ENCODE data around the gene STC2.

Gene STC2

GRCh38 chr5:173311818-173312585 is 16.2 kb downstream of the STC2 start:
- DNase-seq = no peak

GRCh38 chr5:173310861-173311785 is 17.1 kb downstream of the STC2 start:
- no peak for DNase-seq

GRCh38 chr5:173310218-173310769 is 17.9 kb downstream of the STC2 start:
- DNase-seq = no peak

GRCh38 chr5:173309731-173310130 is 18.5 kb downstream of the STC2 start:
- DNase-seq = no peak

GRCh38 chr5:173308226-173308625 is 20.0 kb downstream of the STC2 start:
- no peak for DNase-seq

GRCh38 chr5:173307695-173308094 is 20.5 kb downstream of the STC2 start:
- no peak for DNase-seq

GRCh38 chr5:173306695-173307094 is 21.5 kb downstream of the STC2 start:
- DNase-seq = no peak

GRCh38 chr5:173304591-173304988 is 23.6 kb downstream of the STC2 start:
- no peak for DNase-seq

- DNase-seq = no peak
Observed at GRCh38 chr5:173303878-173304590, 24.2 kb downstream of the STC2 start.

GRCh38 chr5:173302546-173303155 is 25.6 kb downstream of the STC2 start:
- no peak for DNase-seq

- no peak for DNase-seq
Observed at GRCh38 chr5:173301695-173302545, 26.3 kb downstream of the STC2 start.

GRCh38 chr5:173300389-173301047 is 27.7 kb downstream of the STC2 start:
- DNase-seq = no peak

- no peak for DNase-seq
Observed at GRCh38 chr5:173299820-173300219, 28.4 kb downstream of the STC2 start.

- DNase-seq = no peak
Observed at GRCh38 chr5:173298213-173298926, 29.8 kb downstream of the STC2 start.

- DNase-seq = no peak
Observed at GRCh38 chr5:173297813-173298212, 30.4 kb downstream of the STC2 start.

GRCh38 chr5:173296737-173297676 is 31.2 kb downstream of the STC2 start:
- no peak for DNase-seq

GRCh38 chr5:173295796-173296195 is 32.4 kb downstream of the STC2 start:
- DNase-seq = no peak

- DNase-seq = no peak
Observed at GRCh38 chr5:173294673-173295320, 33.4 kb downstream of the STC2 start.

Measured in cortex of kidney (tissue), 1 donor.